HG02588 (cell line): ENCODE results near the gene KRTAP10-7.
"Not testable (repeated sequence)": the region's sequence is repeated elsewhere in the genome, so short reads cannot be mapped to it uniquely, and the experiment has no call there.

ENCODE experiments used
- ATAC-seq: cut with Tn5 transposase; IDR thresholded peaks from one replicate; pipeline ENCODE4 v1.9.1; 2021; ENCODE audit warnings: mild to moderate bottlenecking, moderate library complexity; ENCODE audit not compliant: unreplicated experiment

The KRTAP10-7 gene

DNA sequence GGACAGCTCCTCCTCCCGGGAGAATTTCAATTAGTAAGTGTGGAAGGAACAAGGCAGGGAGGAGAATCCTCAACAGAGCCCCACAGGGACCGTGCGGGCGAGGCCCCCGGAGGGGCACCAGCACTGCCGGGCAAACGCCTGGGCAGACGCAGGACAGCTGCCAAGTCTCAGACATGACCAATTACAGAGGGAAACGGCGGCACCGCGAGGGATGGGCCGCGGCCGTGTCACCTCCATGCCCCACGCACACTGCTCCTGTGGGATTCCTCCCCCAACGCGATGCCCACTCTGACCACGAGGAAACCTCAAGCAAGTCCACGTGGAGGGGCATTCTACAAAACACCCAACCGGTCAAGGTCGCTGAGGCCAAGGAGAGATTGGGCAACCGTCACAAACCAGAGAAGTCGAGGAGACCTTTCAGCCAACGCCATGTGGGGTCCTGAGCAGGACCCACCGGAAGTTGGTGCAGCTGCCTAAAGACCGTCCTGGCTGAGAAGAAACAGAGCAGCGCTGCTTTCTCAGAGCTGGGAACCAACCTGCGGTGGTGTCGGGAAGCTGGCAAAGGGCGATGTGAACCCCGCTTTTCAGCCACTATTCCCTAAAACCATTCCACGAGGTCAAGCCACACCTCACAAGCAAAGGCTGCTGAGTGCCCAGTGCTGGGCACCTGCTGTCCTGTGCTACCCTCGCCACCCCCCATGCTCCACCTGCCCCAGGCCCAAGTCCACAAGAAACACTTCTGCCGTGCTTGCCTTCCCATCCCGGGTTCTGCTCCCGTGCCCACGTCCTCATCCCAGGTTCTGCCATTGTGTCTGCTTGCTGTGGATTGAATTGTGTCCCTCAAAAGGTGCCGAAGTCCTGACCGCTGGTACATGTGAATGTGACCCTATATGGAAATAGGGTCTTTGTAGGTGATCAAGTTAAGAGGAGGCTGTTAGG is 28.3 kb upstream of the KRTAP10-7 start:
- no peak for ATAC-seq

DNA sequence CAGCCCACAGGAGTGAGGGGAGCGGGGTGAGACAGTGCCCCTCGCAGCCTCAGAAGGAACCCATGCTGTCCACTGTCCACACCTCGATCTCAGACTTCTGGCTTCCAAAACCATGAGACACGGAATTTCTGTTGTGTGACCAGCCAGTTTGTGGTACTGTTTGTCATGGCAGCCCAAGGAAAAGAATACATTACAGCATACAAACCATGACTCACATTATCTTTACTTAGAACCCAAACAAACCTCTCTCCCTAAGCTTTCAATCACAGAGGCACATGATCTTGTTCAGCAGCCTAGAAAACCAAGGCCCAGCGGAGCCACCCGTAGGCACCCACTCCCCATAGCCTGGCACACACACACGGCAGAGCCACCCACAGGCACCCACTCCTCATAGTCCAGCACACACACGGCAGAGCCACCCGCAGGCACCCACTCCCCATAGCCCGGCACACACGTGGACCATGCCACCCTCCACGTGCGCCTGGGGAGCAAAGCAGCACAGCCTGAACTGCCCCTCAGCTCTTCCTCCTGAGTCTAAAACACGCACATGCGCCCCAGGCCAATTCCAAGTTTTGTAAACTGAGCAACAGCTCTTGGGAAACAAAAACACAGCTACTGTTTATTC is 27.3 kb upstream of the KRTAP10-7 start:
- no peak for ATAC-seq

DNA sequence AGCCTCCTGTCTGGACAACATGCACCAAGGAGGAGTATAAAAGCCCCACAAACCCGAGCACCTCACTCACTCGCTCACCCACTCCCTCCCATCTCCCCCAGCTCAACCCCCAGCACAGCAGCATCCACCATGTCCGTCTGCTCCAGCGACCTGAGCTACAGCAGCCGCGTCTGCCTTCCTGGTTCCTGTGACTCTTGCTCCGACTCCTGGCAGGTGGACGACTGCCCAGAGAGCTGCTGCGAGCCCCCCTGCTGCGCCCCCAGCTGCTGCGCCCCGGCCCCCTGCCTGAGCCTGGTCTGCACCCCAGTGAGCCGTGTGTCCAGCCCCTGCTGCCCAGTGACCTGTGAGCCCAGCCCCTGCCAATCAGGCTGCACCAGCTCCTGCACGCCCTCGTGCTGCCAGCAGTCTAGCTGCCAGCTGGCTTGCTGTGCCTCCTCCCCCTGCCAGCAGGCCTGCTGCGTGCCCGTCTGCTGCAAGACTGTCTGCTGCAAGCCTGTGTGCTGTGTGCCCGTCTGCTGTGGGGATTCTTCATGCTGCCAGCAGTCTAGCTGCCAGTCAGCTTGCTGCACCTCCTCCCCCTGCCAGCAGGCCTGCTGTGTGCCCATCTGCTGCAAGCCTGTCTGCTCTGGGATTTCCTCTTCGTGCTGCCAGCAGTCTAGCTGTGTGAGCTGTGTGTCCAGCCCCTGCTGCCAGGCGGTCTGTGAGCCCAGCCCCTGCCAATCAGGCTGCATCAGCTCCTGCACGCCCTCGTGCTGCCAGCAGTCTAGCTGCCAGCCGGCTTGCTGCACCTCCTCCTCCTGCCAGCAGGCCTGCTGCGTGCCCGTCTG is 26.6 kb upstream of the KRTAP10-7 start, which contains the start of gene KRTAP10-4:
TSS of gene KRTAP10-4 (plus strand) at position 100 of the 827 bp plus-strand sequence. CDS start at position 130, 30 bp downstream.
- not testable (repeated sequence) for ATAC-seq

DNA sequence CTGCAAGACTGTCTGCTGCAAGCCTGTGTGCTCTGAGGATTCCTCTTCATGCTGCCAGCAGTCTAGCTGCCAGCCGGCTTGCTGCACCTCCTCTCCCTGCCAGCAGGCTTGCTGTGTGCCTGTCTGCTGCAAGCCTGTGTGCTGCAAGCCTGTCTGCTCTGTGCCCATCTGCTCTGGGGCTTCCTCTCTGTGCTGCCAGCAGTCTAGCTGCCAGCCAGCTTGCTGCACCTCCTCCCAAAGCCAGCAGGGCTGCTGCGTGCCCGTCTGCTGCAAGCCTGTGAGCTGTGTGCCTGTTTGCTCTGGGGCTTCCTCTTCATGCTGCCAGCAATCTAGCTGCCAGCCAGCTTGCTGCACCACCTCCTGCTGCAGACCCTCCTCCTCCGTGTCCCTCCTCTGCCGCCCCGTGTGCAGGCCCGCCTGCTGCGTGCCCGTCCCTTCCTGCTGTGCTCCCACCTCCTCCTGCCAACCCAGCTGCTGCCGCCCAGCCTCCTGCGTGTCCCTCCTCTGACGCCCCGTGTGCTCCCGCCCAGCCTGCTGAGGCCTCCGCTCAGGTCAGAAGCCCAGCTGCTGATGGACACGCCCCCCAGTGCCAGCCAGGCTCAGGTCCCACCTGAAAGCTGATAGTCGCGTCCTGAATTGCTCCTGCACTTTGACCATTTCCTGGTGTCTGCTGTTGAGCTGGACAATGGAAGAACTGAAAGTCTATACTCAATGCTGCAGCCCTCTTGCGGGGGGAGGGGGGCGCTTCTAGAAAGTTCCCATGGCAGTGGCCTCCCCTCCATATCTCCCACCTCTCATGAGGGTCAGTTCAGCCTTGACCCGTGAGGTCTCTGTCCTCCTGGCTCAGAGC is 25.7 kb upstream of the KRTAP10-7 start:
- no peak for ATAC-seq

DNA sequence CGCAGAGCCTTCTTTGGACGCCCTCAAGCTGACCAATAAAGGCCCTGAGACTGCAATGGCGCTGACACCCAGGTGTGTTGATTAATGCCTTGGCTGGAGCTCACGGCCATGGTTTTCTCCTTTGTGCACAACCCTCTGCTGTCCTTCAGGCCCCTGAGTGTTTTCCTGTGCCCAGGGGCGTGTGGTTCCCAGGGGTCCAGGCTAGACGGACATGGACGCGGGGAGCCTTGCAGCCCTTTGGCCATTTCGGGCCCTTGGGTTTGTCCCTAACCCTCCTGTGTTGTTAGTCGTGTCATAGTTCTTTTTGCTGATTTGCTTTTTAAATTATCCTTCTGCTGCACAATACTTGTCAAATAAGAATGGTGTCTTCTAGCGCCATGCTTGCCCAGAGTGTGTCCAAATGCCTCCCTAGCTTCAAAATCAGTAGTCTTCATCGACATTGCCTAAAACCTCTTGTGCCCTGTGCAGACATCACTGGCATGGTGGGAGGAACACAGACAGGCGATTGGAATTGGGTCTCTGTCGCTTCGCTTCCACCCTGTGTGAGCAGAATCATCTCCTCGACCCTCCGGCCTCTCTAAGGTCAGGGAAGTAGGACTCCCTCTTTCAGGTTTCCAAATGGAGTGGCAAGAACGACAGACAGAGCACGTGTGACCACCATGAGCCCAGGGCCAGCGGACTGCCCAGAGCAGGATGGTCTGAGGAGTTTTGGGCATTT is 24.9 kb upstream of the KRTAP10-7 start:
- no peak for ATAC-seq

DNA sequence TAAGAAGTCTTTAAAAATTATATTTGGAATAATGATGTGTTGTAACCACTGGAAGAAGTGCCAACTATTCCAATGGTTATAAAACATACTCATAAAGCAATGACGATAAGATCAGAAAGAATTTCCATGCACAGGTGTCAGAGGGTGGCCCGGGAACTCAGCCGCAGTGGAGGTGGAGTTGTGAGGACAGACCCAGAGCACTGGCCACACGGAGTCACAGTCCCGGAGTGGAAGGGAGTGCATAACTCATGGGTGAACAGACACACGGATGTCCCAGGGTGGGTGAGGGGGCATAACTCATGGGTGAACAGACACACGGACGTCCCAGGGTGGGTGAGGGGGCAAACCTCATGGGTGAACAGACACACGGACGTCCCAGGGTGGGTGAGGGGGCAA is 24.4 kb upstream of the KRTAP10-7 start:
- no peak for ATAC-seq

DNA sequence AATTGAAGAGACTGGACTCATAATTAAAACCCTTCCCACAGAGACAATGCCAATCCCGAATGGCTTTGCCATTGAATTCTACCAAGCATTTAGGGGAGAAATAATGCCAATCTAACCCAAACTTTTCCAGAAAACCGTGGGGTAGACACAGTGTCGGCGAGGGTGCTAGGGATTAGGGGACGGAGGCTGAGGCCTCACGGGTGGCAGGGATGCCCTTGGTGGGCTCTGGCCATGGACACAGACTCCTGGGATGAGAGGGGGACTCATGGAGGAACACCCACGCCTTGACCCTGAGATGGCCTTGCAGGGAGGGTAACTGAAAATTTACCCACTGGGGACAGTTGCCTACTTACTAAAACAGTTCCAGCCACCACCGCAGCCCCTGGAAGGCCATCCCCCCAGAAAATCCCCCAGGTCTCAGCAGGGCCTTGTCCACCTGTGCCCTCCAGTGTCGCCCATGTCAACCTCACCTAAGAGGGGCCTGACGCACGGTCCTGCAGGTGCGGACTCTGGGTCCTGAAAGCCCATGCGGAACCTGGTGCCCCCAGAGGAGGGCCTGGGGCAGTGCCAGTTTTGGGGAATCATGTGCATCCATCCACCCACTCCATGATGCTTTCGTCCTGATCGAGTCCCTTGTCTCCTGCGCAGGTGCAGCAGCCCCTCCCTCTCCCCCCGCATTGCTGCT is 21.9 kb upstream of the KRTAP10-7 start:
- ATAC-seq: no peak

DNA sequence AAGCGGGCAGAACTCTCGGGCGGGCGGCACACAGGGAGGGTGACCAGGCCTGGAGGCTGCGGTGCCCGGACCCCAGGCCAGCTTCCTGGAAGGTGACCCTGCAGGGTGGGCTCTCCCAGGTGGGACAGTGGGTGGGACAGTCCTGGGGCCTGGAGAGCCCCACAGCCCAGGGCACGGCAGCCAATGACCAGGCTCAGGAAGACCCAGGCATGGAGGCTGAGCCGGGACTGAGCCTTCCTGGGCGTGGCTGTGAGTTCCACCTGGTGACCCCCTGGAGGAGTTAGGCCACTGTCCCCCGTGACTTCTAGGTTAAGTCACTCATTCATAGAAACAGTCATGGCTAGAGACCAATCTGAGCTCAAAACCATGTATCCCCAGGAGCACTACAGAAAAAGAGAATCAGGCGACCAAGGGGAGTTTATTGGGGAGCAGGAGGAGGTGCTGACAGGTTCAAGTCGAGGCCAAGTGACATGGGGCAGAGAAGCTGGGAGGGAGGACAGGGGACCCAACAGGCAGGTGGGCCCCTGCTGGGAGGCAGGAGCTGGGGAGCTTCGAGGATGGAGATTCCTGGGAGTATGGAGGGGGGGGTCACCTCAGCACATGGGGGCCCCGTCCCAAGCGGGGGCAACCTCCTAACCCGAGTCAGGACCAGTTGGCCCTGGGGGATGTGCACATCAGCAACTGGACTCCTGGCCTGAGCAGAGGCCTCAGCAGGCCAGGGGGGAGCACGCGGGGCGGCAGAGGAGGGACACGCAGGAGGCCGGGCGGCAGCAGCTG is 21.2 kb upstream of the KRTAP10-7 start:
- ATAC-seq: no peak

DNA sequence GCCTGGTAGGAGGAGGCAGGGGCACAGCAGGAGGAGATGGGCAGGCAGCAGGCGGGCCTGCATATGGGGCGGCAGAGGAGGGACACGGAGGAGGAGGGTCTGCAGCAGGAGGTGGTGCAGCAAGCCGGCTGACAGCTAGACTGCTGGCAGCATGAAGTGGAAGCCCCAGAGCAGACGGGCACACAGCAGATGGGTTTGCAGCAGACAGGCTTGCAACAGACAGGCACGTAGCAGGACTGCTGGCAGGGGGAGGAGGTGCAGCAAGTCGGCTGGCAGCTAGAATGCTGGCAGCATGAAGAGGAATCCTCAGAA is 20.6 kb upstream of the KRTAP10-7 start:
- no peak for ATAC-seq

DNA sequence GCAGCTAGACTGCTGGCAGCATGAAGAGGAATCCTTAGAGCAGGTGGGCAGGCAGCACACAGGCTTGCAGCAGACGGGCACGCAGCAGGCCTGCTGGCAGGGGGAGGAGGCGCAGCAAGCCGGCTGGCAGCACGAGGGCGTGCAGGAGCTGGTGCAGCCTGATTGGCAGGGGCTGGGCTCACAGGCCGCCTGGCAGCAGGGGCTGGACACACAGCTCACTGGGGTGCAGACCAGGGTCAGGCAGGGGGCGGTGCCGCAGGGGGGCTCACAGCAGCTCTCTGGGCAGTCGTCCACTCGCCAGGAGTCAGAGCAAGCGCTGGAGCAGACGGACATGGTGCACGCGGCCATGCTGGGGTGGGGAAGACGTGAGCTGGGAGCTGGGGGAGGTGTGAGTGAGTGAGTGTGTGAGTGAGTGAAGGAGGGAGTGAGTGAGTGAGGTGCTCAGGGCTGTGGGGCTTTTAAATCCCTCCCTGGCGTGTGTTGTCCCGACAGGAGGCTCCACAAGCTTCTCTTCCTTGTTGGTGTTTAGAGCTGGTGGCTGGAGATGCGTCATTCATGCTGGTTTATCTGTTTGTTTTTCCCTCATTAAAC is 20.1 kb upstream of the KRTAP10-7 start, which contains the start of gene KRTAP10-5:
TSS of gene KRTAP10-5 (minus strand) at position 374 of the 591 bp plus-strand sequence. CDS start at position 348, 26 bp downstream.
- not testable (repeated sequence) for ATAC-seq

DNA sequence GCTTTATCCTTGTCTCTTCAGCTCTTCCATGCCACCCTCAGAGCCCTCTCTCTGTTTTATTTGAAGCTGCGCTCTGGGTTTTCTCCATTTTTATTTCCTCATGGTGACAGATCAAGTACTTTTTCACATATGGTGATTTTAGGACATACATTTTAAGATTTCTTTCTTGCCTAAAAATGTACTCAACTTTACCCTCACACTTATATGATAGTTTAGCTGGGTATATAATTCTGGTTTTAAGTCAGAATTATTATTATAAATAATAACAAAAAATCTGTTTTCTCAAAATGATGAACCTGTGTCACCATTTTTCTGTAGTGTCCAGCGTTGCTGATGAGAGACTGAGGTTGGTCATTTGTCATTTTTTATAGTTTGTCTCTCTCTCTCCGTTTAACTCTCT is 19.2 kb upstream of the KRTAP10-7 start:
- ATAC-seq: no peak

DNA sequence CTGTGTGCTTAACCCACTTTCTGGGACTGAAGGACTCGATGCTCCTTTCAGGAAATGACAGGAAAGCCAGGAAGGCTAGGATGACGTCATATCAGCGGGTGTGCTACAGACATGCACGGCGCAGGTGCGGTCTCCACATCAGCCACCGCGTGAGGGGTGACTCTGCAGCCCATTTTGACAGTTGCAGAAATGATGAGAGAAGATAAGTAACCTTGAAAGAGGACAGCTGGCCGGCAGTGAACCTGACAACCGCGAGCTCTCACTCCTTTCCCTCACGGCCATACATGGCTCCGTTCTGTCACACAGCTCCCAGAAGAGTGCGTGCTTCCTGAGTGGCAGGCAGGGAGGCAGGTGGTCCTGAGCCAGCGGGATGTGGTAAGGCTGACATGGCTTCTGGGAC is 18.3 kb upstream of the KRTAP10-7 start:
- ATAC-seq: no peak

DNA sequence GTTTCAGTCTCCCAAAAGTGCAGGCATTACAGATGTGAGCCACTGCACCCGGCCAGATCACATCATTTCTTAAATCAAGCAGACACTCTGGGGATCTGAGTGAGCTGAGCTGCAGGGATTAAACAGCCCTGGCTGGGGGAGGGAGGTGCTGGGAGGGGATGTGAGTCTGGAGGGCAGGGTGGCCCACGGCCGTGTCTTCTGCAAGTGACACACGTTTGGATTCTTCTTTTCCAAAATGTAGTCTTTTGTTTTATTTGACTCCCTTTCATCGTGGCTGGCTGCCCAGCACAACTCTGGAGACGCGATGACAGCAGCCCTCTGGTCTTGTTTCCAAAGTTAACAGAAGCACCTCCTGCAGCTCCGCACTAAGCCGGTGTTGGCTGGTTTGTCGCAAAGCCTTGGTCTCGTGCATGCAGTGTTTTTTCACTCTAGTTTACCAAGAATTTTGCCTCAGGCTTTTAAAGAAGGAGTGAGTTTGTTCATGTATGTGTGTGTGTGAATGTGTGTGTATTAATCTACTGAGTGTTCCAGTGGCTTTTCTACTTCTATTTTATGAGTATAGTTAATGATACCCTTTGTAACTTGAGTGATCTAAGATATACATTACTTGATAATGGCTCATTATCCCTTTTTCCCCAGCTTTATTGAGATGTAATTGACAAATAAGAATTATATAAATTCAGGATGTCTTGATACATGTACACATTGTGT is 17.2 kb upstream of the KRTAP10-7 start:
- no peak for ATAC-seq

DNA sequence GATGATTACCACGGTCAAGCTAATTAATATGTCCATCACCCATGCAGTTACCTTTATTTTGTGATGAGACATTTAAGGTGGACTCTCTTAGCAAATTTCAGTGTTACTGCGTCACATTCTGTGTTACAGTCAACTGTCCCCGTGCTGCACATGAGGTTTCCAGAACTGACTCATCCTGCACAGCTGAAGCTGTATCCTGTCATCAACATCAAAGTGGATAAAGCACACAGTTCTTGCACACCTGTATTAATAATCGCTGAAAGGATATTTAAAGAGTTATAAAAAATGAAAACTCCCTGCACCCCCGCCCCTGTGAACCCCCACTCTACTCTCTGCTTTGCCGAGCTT is 16.6 kb upstream of the KRTAP10-7 start:
- no peak for ATAC-seq

DNA sequence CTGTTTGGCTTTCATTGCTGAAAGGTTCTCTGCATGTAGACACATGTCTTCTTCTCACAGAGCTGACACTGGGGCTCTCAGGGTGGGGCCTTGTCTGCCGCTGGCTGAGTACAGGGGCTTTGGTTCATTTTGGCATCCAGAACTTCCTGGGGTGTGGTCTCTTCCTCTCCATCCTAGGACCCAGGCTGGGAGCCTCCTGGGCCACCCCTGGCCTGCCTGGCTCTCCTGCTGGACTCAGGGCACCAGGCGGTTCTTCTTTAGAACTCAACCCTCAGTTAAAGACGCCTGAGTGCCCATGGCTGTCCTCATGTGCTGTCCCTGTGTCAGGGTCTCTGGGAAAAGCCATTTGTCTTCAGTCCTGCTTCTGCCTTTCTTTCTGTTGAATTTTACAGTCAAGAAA is 14.5 kb upstream of the KRTAP10-7 start:
- ATAC-seq: no peak

DNA sequence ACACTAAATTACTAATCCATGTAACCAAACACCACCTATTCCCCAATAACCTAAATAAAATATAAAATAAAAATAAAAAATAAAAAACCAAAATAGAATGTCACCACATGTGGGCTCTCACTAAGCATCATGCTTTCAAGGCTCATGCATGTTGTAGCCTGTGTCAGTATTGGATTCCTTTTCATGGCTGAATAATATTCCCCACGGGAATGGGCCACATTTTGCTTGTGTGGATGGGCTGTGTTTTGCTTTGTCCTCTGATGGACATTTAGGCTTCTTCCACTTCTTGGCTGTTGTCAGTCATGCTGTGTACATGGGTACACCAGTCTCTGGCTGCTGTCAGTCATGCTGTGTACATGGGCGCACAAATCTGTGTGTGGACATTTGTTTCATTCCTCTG is 11.3 kb upstream of the KRTAP10-7 start:
- ATAC-seq: no peak

DNA sequence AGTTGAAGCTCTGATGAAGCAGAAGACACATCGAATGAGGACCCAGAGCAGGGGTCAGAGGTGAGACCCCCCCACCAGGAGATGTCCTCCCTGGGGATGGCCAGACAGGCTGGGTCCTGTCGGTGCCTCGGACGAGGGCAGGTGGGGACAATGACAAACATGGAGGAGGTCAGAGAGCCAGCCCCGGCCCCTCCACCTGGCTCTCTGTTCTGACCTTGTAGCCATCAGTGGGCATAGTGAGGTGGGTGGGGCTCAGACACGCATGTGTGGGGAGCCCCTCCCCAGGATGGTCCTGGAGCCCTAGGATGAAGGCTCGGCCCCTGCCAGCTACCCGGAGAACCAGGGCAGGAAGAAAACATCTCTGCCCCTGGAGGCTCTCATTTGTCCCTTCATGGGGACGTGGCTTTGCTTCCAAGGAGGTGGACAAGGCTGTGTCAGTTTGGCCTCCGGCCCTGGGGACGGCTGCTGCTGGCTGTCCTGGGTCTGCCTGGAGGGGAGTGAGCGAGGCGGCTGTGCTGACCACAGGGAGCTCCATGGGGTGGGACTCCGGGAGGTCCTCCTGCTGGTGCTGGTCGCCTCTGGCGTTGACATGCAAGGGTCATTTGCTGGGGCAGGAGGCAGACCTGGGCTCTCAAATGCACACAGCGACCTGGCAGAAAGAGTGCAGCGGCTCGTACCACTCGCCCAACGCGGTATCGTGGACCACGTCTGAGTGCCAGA is 10.7 kb upstream of the KRTAP10-7 start:
- ATAC-seq: no peak
